ENCODE results near the gene SUFU. TPM values are rescaled to one million over a fixed set of nuclear protein-coding genes. Genes with fewer than 3 reads are reported as not detected.

Gene SUFU
- total RNA-seq, 4 donors from 2014 or later: 6.5 to 11.0 (median 9.2) TPM

GRCh38 chr10:102555781-102556328, 52.1 kb downstream of the SUFU start:
- Histone ChIP-seq H3K4me3 (no peak overlapping the region), H3K27ac (no peak overlapping the region), H3K4me1 (no peaks in the 10 kb centered on the region), H3K36me3 (peaks cover 0 to 5% (median 0%) of the 10 kb centered on the region in 3 donors), H3K9me3 (peaks cover 0 to 1% (median 0%) of the 10 kb centered on the region in 4 donors), H3K27me3 (no peaks in the 10 kb centered on the region)
- DNase-seq: peak in 1 of 3 donors; percentile 10
- TF ChIP-seq CTCF (IDR thresholded peaks at IDR 0.05): no peak
- no peak for TF ChIP-seq POLR2A (IDR thresholded peaks at IDR 0.05)

GRCh38 chr10:102557569-102557968, 53.8 kb downstream of the SUFU start:
- no peaks in the 10 kb centered on the region for H3K4me1 ChIP-seq
- H3K27me3 ChIP-seq: no peaks in the 10 kb centered on the region
- TF ChIP-seq CTCF (IDR thresholded peaks at IDR 0.05) (no peak), POLR2A (IDR thresholded peaks at IDR 0.05) (no peak)
- H3K27ac ChIP-seq: no peak overlapping the region
- H3K4me3 ChIP-seq: no peak overlapping the region
- no peaks in the 10 kb centered on the region for H3K36me3 ChIP-seq
- DNase-seq: no peak
- H3K9me3 ChIP-seq: no peaks in the 10 kb centered on the region

GRCh38 chr10:102559764-102560163, 56.0 kb downstream of the SUFU start:
- Histone ChIP-seq H3K36me3 (no peaks in the 10 kb centered on the region), H3K27me3 (no peaks in the 10 kb centered on the region), H3K4me1 (no peaks in the 10 kb centered on the region), H3K27ac (no peak overlapping the region), H3K4me3 (no peak overlapping the region), H3K9me3 (no peaks in the 10 kb centered on the region)
- TF ChIP-seq POLR2A (IDR thresholded peaks at IDR 0.05) (no peak), CTCF (IDR thresholded peaks at IDR 0.05) (no peak)
- peak in 1 of 3 donors; percentile 14 for DNase-seq

GRCh38 chr10:102564209-102564834, 60.5 kb downstream of the SUFU start:
- Histone ChIP-seq H3K9me3 (no peaks in the 10 kb centered on the region), H3K4me1 (no peaks in the 10 kb centered on the region), H3K36me3 (no peaks in the 10 kb centered on the region), H3K27me3 (no peaks in the 10 kb centered on the region), H3K27ac (no peak overlapping the region), H3K4me3 (no peak overlapping the region)
- peak in 1 of 3 donors; percentile 31 for DNase-seq
- TF ChIP-seq CTCF (IDR thresholded peaks at IDR 0.05): no peak
- no peak for TF ChIP-seq POLR2A (IDR thresholded peaks at IDR 0.05)

- DNase-seq: no peak
Observed at GRCh38 chr10:102565793-102566192, 62.0 kb downstream of the SUFU start.

More at GRCh38 chr10:102565793-102566192, 62.0 kb downstream of the SUFU start:
- H3K4me1 ChIP-seq: no peaks in the 10 kb centered on the region
- TF ChIP-seq CTCF (IDR thresholded peaks at IDR 0.05): no peak
- TF ChIP-seq POLR2A (IDR thresholded peaks at IDR 0.05): no peak
- H3K4me3 ChIP-seq: no peak overlapping the region
- H3K27ac ChIP-seq: no peak overlapping the region
- H3K27me3 ChIP-seq: no peaks in the 10 kb centered on the region
- H3K36me3 ChIP-seq: no peaks in the 10 kb centered on the region
- no peaks in the 10 kb centered on the region for H3K9me3 ChIP-seq

Measured in Peyer's patch (tissue), 4 donors.